NCI-H524 treated with DMSO at 0.1 percent for 48 hours (cell line): Measurements from ENCODE around the gene TIMP2.

Experiments
- DNase-seq: peaks from one replicate; lab custom pipeline; 2025; lab: John Stamatoyannopoulos, UW

The TIMP2 gene

DNA sequence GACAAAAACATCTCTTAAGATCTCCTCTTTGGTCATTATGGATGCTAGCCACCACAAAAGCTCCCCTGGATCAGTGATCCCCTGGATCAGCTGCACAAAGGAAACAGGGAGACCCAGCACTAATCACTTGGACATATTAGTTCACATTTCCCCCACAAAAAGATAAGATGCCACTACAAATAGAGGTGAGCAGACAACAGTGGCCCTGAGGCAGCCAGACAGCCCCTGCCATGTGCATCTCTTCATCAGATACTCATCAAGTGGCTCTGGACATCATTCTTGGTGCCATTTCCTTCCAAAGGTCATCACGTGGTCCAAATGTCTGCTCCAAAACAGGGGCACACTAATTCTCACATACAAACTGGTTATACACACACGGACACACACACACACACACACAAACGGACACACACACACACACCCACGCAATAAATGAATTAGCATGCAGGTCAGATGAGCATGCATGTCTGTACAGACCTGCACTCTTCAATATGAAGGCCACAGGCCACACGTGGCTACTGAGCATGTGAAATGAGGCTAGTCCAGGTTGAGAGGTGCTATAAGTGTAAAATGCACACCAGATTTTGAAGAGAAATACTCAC is 88.7 kb downstream of the TIMP2 start:
- DNase-seq, result no peak

GRCh38 chr17:78834571-78834970 is 90.6 kb downstream of the TIMP2 start:
- no peak for DNase-seq

- no peak for DNase-seq
These were observed 92.7 kb downstream of the TIMP2 start for GRCh38 chr17:78832541-78832810.

- DNase-seq, result no peak
These were observed 93.3 kb downstream of the TIMP2 start for GRCh38 chr17:78831688-78832540.

DNA sequence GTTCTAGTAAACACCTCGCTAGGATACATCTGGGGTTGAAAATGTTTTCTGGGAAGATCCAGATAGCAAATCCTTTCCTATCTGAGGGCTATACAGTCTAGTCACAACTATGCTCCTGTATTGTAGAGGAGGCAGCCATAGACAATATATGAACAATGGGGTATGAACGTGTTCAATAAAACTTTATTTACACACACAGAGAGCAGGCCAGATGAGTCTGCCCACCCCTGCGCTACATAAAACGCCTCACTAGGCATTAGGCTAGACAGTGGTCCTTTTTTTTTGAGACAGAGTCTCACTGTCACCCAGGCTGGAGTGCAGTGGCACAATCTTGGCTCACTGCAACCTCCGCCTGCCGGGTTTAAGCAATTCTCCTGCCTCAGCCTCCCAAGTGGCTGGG is 95.7 kb downstream of the TIMP2 start:
- no peak for DNase-seq

GRCh38 chr17:78828470-78829185 is 96.6 kb downstream of the TIMP2 start:
- DNase-seq, result no peak

- no peak for DNase-seq
These were observed 98.2 kb downstream of the TIMP2 start for GRCh38 chr17:78826836-78827509.

GRCh38 chr17:78826421-78826820 is 98.8 kb downstream of the TIMP2 start:
- DNase-seq, result no peak

DNA sequence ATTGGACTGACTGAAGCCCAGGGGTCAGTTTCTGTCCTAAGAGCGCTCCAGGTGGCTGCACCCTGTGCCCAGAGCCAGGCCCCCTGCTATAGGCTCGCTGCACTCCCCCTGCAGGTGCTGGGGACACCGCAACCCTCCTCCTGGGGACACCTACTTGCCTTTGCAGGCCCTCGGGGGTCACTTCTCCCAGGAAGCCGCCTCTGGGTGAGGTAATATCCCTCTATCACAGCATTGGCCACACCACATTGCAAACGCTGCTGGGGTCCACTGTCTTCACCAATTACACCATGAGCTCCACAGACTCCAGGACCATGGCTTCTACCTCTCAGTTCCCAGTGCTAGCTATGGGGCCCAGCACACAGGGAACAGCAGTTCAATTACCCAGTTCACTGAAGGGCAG is 99.5 kb downstream of the TIMP2 start:
- DNase-seq, result no peak

DNA sequence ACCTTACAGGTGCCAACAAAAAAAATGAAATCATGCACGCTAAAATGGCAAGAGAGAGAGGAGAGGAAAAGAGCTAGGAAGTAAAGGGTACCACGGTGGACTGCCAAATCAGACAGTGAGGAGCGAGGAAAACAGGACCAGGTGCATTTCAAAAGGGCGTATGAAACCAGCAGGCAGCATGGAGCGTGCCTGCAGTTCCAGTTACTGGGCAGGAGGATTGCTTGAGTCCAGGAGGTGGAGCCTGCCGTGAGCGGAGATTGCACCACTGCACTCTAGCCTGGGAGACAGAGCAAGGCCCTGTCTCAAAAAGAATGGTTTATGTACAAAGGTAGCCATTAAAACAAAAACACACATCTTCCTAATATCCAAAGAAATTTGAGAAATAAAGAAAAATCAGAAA is 100.9 kb downstream of the TIMP2 start:
- no peak for DNase-seq

GRCh38 chr17:78823282-78824046 is 101.7 kb downstream of the TIMP2 start:
- DNase-seq, result no peak

DNA sequence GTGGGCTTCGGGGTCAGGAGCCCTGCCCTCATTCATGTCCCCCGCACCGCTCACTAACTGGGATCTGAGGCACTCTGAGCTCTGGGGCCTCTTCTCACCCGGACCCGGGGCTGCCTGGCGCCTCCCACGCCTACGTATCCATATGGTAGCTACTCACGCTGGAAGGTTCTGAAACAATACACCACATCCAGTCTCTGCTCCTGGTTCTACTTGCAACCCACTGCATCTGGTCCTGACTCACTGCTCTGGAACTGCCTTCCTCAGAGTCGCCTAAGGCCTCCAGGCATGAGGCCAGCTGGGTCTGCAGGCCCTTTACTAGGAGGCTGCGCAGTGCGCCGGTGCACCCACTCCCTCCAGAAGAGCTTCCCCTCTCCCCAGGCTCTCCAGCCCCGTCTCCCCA is 102.6 kb downstream of the TIMP2 start:
- no peak for DNase-seq

GRCh38 chr17:78821961-78822360 is 103.2 kb downstream of the TIMP2 start:
- DNase-seq, result no peak

GRCh38 chr17:78820841-78821240 is 104.3 kb downstream of the TIMP2 start:
- DNase-seq, result no peak

DNA sequence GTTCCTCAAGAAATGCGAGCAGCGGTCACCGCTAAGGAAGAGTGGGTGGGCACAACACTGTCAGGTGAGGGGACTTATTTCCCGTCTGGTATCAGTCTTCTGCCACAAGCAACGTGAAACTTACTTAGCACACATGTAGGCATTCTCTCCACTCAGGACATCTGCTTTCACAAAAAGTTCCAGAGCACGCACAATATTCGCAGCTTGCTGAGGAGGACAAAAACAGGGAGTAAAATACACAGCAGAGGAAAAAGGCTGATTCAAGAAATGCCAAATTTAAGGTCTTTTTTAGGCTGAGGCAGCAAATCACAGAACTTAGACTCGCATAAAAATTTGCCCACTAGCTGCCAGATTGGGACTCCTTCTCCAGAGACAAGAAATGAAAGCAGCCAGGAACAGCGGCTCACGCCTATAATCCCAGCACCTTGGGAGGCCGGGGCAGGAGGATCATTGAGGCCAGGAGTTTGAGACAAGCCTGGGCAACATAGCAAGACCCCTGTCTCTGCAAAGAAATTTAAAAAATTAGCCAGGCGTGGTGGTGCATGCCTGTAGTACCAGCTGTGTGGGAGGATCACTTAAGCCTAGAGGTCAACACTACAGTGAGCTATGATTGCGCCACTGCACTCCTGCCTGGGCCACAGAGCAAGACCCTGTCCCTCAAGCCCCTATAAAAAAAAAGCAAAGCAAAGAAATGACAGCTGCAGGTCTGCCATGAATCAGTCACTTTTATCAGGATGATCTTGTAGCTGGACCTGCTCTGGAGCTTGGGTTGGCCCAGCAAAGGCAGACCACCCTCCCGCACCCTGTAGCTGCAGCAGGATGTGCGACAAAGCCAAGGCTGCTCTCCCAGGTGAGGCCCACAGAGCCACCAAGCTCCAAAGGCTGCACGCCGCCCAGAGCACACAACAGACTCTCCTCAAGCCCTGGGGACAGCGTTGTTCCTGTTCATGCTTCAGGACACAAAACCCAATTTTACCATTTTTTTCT is 105.1 kb downstream of the TIMP2 start:
- DNase-seq, result no peak

DNA sequence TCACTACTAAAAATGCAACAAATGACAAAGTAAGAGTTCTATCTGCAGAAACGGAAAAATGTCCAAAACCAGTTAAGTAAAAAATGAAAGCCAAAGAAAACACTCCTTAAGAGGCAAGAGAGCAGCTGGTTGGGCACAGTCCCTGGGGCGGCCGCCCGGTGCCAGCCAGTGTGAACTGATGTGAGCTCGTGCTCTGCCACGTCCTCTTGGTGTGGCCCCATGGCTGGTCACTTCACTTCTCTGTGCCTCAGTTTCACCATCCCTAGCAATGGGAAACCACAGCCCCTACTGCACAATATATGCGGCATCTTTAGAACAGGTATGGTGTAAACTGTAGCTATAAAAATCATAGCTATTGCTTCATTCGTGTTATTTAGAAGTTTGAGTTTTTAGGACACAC is 105.8 kb downstream of the TIMP2 start:
- DNase-seq, result no peak

DNA sequence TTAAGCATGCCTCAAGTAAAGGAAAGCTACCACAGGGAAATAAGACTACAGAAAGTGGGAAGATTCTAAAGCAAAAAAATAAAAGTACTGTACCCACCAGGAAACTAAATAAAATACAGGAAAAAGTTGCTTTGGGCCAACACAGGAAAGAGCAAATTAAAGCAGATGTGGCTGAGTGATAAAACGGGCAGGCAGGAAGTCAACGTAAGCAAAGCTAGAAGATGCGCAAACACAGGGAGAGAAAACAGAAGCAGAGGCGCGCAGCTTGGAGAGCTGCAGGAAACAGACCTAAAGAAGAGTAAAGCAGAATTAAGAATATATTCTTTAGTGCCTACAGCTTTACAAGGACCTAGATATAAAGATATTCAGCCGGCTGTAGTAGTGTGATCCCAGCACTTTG is 106.3 kb downstream of the TIMP2 start:
- DNase-seq, result no peak

DNA sequence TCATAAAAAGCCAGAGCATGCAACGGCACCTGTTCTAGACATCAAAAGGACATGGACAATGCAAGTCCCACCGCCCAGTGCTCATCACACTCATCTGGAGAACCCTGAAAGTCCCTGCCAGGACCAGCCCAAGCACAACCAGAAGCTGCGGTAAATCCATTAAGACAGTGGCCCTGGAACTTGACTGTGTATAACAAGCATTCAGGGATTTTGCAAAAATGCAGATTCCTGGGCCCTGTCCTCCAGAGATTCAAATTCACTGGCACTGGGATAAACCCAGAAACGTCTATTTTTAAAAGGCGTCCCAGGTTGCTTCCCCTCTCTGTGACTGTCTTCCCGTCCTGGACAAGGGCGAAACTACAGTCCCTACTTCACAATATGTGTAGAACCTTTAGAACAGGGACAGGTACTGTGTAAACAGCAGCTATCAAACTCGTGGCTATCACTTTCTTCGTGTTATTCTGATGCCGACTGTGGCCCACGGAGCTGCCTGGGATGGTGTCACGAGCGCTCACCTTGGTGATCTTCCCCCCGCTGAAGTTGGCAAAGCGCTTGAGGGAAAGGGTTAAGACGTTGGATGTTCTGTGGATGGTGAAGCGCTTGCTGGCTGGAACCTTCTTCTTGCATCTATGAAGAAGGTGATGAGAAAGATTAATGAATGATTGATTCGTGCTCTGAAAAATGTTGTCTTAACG is 106.9 kb downstream of the TIMP2 start:
- no peak for DNase-seq

DNA sequence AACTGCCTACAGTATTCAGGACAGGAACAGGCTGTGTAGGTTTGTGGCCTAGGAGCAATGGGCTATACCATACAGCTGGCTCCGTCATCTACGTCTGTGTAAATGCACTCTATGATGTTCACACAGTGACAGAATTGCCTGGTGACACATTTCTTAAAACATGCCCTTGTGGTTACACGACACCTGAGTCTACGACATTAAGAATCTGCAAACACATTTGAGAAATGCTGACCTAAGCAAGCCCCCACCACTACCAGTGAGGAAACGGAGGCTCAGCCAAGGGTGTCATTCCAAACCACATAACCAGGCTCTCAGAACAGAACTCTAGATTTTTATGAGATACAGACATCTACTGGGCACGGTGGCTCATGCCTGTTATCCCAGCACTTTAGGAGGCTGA is 108.1 kb downstream of the TIMP2 start:
- DNase-seq, result no peak

- DNase-seq, result no peak
These were observed 109.5 kb downstream of the TIMP2 start for GRCh38 chr17:78815696-78816095.
